Ectodermal cell (in vitro differentiated cells): ENCODE data around the gene PPHLN1.
"Not testable (repeated sequence)": the region's sequence is repeated elsewhere in the genome, so short reads cannot be mapped to it uniquely, and the experiment has no call there.

Experiments used
- H3K27ac ChIP-seq: 2 replicates; pipeline ENCODE4 v1.7.0; 2013; ENCODE audit warnings: mild to moderate bottlenecking, low read depth, low read length; ENCODE audit not compliant: insufficient read depth, poor library complexity, severe bottlenecking
- H3K27me3 ChIP-seq: 2 replicates; pipeline ENCODE4 v1.7.0; 2013; ENCODE audit warnings: mild to moderate bottlenecking, low read length; ENCODE audit not compliant: insufficient read depth, control insufficient read depth, poor library complexity, severe bottlenecking
- H3K36me3 ChIP-seq: one replicate; pipeline ENCODE4 v1.7.0; 2013; ENCODE audit warnings: low read length; ENCODE audit not compliant: control insufficient read depth, insufficient read depth
- H3K4me1 ChIP-seq: one replicate; pipeline ENCODE4 v1.7.0; 2013; ENCODE audit warnings: low read length; ENCODE audit not compliant: control insufficient read depth, insufficient read depth
- H3K4me3 ChIP-seq: 2 replicates; pipeline ENCODE4 v1.7.0; 2013; ENCODE audit warnings: low read depth, low read length, control low read depth; ENCODE audit not compliant: insufficient read depth
- H3K9me3 ChIP-seq: 2 replicates; pipeline ENCODE4 v1.7.0; 2013; ENCODE audit warnings: mild to moderate bottlenecking, low read length, moderate library complexity; ENCODE audit not compliant: control insufficient read depth
- WGBS, 2 experiments: methylation state at CpG; one replicate each; pipeline ENCODE4 v1.1.7; 2013; ENCODE audit warnings: missing lambda C conversion rate in 2 of 2; 5-methylcytosine and 5-hydroxymethylcytosine counted together

Gene PPHLN1

DNA sequence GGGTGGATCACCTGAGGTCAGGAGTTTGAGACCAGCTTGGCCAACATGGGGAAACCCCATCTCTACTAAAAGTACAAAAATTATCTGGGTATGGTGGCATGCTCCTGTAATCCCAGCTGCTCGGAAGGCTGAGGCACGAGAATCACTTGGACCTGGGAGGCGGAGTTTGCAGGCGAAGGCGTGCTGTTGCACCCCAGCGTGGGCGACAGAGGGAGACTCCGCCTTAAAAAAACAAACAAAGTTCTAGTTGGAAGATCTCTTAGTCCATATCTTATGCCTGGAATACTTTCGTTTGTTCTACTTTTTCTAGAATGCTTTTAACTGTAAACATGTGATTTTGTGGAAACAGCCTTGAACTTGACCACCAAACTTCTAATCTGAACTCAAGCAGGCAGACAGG, 38.7 kb downstream of the PPHLN1 start:
- no peaks in the 10 kb centered on the region for H3K4me1 ChIP-seq
- H3K27ac ChIP-seq: no peak overlapping the region
- no peaks in the 10 kb centered on the region for H3K36me3 ChIP-seq
- WGBS, 2 experiments: 69% methylated on average over 9 of the region's 9 CpGs
- H3K9me3 ChIP-seq: no peaks in the 10 kb centered on the region
- H3K27me3 ChIP-seq: no peaks in the 10 kb centered on the region
- H3K4me3 ChIP-seq: no peak overlapping the region

DNA sequence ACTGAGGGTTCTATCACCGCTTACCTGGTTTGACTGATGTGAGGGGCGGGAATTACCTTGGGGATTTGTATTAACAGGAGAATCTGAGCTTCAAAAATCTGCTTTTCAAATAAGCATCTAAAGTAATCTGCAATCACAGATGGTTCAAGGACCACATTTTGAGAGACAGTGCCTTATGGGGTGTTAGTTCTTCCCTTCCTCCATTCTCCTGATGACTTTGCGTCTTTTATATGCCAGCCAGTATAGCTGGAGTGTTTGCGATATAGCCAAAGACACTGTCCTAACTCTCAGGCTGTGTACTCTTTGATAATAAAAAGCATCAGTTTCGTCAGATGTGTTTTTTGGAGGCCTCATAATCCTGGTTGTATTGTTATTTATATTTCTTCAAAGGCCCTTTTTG, 39.5 kb downstream of the PPHLN1 start:
- 90% methylated on average over 5 of the region's 5 CpGs for WGBS, 2 experiments
- Histone ChIP-seq H3K4me3 (no peak overlapping the region), H3K36me3 (no peaks in the 10 kb centered on the region), H3K27ac (no peak overlapping the region), H3K27me3 (no peaks in the 10 kb centered on the region), H3K9me3 (no peaks in the 10 kb centered on the region), H3K4me1 (no peaks in the 10 kb centered on the region)

DNA sequence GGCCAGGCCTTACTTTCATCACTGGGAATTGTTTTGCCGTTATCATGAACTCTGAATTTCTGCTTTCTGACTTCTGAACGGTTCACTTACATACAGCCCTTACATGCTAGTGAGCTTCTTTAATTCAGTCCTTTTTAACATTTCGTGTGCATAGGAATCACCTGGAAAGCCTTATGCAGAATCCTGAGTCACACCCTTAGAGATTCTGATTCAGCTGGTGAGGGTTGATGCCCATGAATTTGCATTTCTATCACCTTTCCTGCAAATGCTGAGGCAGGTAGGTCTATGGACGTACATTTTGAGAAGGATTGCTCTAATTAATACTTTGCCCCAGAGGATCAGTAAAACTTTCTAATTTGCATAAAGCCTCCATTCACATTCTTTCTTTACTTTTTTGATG, 44.0 kb downstream of the PPHLN1 start:
- 63 to 67% methylated on average over 4 of the region's 4 CpGs for WGBS, 2 experiments
- no peaks in the 10 kb centered on the region for H3K36me3 ChIP-seq
- H3K27ac ChIP-seq: no peak overlapping the region
- no peaks in the 10 kb centered on the region for H3K4me1 ChIP-seq
- H3K9me3 ChIP-seq: no peaks in the 10 kb centered on the region
- no peaks in the 10 kb centered on the region for H3K27me3 ChIP-seq
- H3K4me3 ChIP-seq: no peak overlapping the region

DNA sequence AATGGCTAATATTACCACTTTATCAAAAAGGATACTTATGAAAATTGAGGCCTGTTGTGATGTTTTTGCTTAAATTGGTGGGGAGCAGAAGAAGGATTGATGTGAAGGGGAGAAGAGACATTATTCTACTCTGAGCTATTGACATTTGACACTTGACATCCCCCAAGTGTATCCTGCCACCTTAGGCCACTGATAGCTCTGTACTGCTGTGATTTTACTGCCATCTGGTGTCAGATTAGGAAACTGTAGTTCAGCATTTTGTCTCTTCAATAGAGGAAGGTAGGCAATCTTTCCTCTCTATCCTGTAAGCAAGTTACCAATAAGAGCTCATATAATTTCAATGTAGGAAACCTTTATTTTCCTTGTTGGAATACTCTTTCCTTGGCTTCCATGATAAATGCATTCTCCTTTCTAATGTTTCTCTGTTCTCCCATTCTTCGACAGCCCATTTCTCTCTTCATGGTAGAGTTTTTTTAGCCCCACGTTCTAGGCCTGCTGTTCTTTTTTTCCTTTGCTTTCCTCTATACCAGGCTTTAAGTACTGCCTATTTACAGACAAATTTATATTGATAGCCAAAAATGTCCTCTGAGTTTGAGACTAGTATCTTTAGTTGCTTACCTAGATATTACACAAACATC, 46.3 kb downstream of the PPHLN1 start:
- H3K36me3 ChIP-seq: no peaks in the 10 kb centered on the region
- no peaks in the 10 kb centered on the region for H3K9me3 ChIP-seq
- H3K27ac ChIP-seq: no peak overlapping the region
- no peaks in the 10 kb centered on the region for H3K4me1 ChIP-seq
- no peak overlapping the region for H3K4me3 ChIP-seq
- 91 to 94% methylated on average over 2 of the region's 2 CpGs for WGBS, 2 experiments
- H3K27me3 ChIP-seq: no peaks in the 10 kb centered on the region

DNA sequence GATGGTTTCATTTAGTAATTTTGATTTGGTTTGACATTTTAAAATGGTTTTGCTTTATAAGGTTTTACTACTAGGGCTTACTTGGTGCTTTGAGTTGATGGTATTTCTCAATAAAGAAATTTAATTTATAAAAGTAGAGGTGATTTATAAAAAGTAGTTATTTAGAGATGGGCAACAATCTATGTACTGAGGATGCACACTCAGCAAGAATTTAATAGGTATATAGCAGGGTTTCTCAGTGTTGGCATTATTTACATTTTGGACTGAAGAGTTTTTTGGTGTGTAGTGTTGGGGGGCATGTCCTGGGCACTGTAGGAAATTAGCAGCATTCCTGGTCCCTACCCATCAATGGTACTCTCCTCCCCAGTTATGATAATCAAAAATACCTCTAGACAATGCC, 47.7 kb downstream of the PPHLN1 start:
- H3K9me3 ChIP-seq: no peaks in the 10 kb centered on the region
- H3K4me3 ChIP-seq: no peak overlapping the region
- H3K4me1 ChIP-seq: no peaks in the 10 kb centered on the region
- H3K27ac ChIP-seq: no peak overlapping the region
- H3K27me3 ChIP-seq: no peaks in the 10 kb centered on the region
- no peaks in the 10 kb centered on the region for H3K36me3 ChIP-seq

DNA sequence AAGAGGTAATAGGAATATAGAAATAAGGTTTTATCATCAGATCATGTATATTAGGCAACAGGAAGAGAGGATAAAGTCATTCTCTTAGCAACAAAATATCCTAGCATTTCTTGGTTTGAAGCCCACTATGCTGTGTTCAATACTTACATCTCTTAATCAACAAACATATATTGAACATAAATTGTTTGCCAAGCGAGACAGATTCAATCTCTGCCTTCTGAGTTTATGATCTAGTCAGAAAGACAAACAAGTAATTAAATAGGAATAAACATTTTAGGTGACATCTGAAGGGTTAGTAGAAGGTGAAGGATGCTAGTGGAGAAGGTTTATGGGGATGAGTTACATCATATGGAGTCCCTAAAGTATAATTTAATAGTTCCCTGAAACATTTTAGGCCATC, 54.8 kb downstream of the PPHLN1 start:
- Histone ChIP-seq H3K4me1 (no peaks in the 10 kb centered on the region), H3K36me3 (no peaks in the 10 kb centered on the region), H3K27ac (no peak overlapping the region), H3K9me3 (no peaks in the 10 kb centered on the region), H3K4me3 (no peak overlapping the region), H3K27me3 (no peaks in the 10 kb centered on the region)
- WGBS, 2 experiments: 100% methylated on average over 1 of the region's 1 CpG; no CpG with 5 or more reads in 1 of the 2 experiments

DNA sequence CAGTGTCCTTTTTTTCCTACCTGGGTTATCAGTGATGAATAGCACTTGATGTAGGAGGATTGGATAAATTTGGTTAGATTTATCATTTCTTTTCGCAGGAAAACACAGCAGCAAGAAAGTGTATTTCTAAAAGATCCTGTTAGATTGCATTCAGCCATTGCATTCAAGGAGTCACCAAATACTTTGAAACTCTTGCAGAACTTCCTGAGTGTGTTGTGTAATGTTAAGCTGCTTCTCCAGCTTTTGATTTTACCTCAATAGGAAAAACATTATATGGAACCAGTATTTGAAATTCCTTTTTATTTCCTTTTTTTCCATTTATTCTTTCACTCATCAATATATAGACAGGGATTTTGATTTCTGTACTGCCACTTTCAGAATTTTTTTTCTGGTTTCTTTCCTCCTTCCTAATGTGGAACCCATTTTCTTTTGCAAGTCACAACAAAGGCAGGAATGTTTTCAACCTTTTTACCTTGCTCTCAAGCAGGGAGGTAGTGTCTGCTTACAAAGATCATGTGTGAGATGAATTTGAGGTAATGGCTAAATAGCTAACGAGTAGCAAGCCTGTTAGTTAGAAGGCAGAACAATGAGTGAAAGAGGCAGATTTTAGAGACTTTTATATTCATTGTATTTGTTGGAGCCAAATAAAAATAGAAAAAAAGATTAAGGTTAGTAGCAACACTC, 56.2 kb downstream of the PPHLN1 start:
- Histone ChIP-seq H3K4me3 (no peak overlapping the region), H3K27me3 (no peaks in the 10 kb centered on the region), H3K4me1 (no peaks in the 10 kb centered on the region), H3K36me3 (no peaks in the 10 kb centered on the region), H3K27ac (no peak overlapping the region), H3K9me3 (no peaks in the 10 kb centered on the region)
- WGBS, 2 experiments: 69 to 79% methylated on average over 2 of the region's 2 CpGs

DNA sequence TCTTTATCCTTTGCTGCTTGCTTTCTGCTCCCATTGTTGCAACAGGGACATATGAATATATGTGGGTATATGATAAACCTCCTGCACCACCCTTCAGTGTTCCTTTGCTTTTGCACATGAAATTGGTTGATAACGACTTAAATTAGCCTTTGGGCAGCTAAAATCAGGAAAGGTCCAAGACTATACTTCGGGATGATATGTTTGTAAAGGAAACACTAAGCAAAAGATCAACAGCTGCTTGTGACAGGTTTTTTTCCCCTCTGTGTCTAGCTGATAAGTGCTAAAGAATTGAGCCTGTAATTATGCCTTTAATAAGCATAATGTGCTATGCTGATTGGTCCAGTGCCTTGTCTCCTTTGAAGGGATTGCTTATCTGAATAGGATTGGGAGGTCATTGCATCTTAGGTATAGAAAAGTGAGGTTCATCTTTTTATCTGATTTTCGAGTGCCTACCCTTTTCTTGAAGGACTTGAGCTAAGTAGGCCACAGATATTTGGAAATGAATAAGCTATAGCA, 59.4 kb downstream of the PPHLN1 start:
- no peak overlapping the region for H3K27ac ChIP-seq
- 89 to 95% methylated on average over 3 of the region's 3 CpGs for WGBS, 2 experiments
- H3K36me3 ChIP-seq: no peaks in the 10 kb centered on the region
- H3K9me3 ChIP-seq: no peaks in the 10 kb centered on the region
- no peaks in the 10 kb centered on the region for H3K4me1 ChIP-seq
- H3K4me3 ChIP-seq: no peak overlapping the region
- H3K27me3 ChIP-seq: no peaks in the 10 kb centered on the region

DNA sequence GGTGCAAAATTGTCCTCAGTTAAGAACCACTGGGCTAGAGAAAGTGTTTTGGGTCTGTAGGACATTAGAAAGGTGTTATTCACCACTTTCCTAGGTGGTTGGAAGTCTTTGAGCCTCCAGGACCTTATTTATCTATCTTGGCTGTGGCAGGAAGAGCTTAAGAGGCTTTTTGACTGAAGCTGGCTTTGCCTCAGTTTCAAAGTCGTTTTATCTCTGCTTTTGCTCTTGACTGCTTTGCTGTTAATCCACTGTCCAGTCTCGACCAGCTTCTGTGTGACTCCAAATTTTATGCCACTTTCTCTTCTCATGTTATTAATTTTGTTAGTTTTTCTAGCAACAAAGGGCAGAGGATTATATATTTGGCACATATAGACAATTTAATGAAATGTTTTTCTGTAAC, 60.3 kb downstream of the PPHLN1 start:
- Histone ChIP-seq H3K4me1 (no peaks in the 10 kb centered on the region), H3K27ac (no peak overlapping the region), H3K36me3 (no peaks in the 10 kb centered on the region), H3K4me3 (no peak overlapping the region), H3K9me3 (no peaks in the 10 kb centered on the region), H3K27me3 (no peaks in the 10 kb centered on the region)
- 76 to 82% methylated on average over 2 of the region's 2 CpGs for WGBS, 2 experiments

DNA sequence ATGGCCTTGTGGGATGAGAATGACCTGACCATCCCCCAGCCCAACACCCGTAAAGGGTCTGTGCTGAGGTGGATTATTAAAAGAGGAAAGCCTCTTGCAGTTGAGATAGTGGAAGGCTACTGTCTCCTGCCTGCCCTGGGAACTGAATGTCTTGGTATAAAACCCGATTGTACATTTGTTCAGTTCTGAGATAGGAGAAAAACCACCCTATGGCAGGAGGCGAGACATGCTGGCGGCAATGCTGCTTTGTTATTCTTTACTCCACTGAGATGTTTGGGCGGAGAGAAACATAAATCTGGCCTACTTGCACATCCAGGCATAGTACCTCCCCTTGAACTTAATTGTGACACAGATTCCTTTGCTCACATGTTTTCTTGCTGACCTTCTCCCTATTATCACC, 62.1 kb downstream of the PPHLN1 start:
- not testable (repeated sequence) for H3K36me3 ChIP-seq, H3K4me1 ChIP-seq, H3K27ac ChIP-seq, H3K4me3 ChIP-seq, H3K9me3 ChIP-seq, H3K27me3 ChIP-seq
- 94 to 96% methylated on average over 5 of the region's 5 CpGs for WGBS, 2 experiments
